Measurements from ENCODE around the gene PCDHGC3.

PCDHGC3 gene

DNA sequence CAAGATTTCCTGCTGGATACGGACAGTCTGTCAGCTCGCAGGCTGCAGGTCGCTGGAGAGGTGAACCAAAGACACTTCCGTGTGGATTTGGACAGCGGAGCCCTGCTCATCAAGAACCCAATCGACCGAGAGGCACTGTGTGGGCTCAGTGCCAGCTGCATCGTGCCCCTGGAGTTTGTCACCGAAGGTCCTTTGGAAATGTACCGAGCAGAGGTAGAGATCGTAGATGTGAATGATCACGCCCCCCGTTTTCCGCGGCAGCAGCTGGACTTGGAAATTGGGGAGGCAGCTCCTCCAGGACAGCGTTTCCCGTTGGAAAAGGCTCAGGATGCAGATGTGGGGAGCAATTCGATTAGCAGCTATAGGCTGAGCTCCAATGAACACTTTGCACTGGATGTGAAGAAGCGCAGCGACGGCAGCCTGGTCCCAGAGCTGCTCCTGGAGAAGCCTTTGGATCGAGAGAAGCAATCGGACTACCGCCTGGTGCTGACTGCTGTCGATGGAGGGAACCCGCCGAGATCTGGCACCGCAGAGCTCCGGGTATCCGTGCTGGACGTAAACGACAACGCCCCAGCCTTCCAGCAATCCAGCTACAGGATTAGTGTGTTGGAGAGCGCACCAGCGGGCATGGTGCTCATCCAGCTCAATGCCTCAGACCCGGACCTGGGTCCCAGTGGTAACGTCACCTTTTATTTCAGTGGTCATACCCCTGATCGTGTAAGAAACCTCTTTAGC, 9.7 kb downstream of the PCDHGC3 start:
- DNase-seq = no peak

GRCh38 chr5:141486091-141486490, 10.3 kb downstream of the PCDHGC3 start:
- DNase-seq = no peak

GRCh38 chr5:141487131-141487530, 11.4 kb downstream of the PCDHGC3 start:
- no peak for DNase-seq

DNA sequence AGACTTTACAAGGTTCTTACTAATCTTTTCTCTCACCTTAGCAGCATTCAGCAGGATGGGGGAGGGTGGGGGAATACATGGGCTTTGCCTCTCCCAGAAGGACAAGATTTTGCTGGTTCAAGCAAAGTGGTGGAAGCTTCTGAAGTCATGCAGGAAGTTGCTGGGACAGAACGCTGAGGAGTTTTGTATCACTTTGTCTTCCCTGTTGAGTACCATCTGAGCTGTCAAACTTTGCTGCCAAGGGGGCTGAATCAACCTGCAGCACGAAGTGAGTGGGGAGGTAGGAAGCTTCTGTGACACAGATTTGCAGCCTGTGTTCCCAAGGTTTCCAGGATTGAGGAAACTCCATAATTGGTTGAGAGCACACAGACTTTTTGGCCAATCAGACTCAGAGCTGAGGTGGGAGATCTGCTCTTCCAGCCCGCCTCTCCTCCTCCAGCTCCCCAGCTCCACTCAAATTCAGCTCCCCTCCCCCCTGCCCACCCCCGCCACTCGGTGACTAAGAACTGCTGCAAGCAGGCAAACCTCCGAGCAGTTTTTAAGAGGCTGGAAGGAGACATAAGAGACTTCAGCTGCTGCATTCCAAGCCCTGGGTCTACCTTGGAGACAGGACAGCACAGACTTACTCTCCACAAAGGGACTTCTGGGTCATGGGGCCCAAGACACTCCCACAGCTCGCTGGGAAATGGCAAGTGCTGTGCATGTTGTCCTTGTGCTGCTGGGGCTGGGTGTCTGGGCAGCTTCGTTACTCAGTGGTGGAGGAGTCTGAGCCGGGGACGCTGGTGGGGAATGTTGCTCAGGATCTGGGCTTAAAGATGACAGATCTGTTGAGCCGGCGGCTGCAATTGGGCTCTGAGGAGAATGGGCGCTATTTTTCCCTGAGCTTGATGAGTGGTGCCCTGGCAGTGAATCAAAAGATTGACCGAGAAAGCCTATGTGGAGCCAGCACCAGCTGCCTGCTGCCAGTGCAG, 13.1 kb downstream of the PCDHGC3 start, which contains the start of gene PCDHGC5:
PCDHGC5 (plus strand) TSS at position 491 of the 971 bp plus-strand sequence; CDS start at position 651, 160 bp downstream.
- peak; percentile 46 for DNase-seq

DNA sequence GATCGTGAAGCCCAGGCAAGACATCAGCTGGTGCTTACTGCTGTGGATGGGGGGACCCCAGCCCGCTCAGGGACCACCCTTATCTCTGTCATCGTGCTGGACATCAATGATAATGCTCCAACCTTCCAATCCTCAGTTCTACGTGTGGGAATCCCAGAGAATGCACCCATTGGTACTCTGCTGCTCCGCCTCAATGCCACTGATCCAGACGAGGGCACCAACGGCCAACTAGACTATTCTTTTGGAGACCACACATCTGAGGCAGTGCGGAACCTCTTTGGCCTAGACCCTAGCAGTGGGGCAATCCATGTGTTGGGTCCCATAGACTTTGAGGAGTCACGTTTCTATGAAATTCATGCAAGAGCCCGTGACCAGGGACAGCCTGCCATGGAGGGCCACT, 14.1 kb downstream of the PCDHGC3 start:
- no peak for DNase-seq

GRCh38 chr5:141490271-141490670, 14.5 kb downstream of the PCDHGC3 start:
- no peak for DNase-seq

DNA sequence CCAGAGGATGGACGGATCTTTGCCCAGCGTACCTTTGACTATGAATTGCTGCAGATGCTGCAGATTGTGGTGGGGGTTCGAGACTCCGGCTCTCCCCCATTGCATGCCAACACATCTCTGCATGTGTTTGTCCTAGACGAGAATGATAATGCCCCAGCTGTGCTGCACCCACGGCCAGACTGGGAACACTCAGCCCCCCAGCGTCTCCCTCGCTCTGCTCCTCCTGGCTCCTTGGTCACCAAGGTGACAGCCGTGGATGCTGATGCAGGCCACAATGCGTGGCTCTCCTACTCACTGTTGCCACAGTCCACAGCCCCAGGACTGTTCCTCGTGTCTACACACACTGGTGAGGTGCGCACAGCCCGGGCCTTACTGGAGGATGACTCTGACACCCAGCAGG, 15.0 kb downstream of the PCDHGC3 start:
- no peak for DNase-seq

- DNase-seq = no peak
Measured at GRCh38 chr5:141491323-141492167, 15.8 kb downstream of the PCDHGC3 start.

DNA sequence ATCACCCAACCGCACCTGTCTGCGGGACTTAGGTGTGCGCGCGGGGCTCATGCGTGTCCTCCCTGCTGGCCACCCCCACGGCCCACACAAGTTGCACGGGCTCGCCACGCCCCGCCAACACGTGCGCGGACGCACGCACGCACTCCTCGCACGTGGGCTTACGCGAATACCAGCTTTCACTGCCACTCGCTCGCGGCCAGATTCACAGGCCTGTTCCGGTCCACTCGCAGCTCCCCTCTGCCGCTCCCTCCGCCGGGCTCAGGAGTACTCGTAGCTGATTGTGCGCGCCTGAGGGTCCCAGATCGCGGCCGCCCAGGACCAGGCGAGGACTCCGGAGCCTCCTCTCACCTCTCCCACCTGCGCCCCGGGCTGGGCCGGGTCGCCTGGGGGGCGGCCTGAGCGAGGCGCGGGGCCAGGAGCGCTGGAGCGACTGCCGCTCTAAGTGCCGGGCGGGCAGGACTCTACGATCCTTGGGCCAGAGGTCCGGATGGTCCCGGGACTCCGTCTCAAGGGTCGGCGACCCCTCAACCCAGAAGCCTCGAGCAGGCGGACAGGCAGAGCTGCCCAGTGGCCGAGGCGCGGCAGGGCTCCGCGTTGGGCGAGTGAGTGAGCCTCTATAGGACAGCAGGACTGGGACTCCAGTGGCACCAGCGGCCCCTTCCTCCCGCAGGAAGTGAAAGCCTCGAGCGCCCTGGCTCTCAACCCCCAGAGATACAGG, 16.6 kb downstream of the PCDHGC3 start:
- DNase-seq = no peak

GRCh38 chr5:141493500-141494422, 18.0 kb downstream of the PCDHGC3 start:
- no peak for DNase-seq

DNA sequence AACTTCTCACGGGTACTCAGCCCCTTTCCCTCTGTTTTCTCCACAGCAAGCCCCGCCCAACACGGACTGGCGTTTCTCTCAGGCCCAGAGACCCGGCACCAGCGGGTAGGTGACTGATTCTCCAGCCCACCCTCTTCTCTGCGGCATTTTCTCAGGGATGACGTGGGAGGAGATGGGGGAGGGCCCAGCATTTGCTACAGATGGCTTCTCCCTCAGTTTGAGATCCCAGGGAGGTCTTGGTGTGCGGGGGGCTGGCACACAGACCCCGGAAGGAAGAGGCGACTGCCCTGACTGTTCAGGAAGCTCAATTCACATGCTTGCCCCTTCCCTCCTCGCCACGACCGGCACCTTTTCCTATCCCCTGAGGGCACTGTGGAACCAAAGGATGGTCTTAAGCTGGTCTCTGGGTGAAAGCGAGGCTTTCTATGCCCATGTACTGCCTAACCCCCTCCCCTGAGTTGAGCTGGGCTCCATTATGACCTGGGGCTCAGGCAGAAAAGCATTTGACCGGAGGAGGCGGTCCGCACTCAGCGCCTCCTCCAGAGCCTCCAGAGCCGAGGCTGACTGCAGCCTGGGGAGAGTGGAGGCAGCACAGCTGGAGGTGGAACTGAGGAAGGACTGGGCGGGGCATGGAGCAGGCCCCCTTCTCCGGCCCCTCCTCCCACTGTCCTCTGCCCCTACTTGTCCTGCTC, 19.1 kb downstream of the PCDHGC3 start:
- DNase-seq = no peak

DNA sequence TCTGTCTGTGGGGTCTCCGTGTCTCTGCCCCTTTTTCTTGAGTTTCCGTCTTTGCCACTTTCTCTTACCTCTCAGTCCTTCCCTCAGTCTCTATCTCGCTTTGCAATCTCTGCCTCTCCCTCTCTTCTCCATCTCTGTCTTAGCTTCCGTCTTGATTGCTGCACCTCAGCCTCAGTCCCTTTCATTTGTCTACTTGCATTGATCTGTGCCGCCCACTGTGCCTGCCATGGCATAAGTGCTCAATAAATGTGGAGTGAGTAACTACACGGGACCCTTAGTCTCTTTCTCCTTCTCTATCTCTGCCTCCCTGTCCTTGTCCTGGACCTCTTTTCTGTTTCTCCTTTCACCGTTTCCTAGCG, 19.7 kb downstream of the PCDHGC3 start:
- no peak for DNase-seq

GRCh38 chr5:141496038-141496437, 20.3 kb downstream of the PCDHGC3 start:
- DNase-seq = no peak

- DNase-seq = no peak
Measured at GRCh38 chr5:141501761-141502160, 26.0 kb downstream of the PCDHGC3 start.

- no peak for DNase-seq
Measured at GRCh38 chr5:141503681-141504080, 27.9 kb downstream of the PCDHGC3 start.

DNA sequence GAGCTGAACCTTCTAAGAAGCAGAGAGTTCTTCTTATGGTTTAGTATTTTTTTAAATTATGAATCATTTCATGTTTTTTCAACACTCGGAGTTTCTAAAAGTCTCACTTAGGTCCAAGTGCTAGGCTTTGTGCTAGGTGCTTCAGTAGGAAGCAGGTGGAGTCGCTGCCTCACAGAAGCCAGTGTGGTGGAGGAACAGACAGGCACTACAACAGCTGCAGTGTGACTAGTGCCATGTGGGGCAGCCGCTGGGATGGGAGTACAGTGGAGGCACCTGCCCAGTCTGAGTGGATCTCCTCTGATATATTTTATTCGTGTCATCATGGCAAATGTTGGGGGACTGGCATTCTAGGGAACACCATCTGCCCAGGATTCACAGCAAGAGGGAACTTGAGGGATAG, 28.4 kb downstream of the PCDHGC3 start:
- no peak for DNase-seq

GRCh38 chr5:141506381-141507155, 30.8 kb downstream of the PCDHGC3 start:
- DNase-seq = no peak

DNA sequence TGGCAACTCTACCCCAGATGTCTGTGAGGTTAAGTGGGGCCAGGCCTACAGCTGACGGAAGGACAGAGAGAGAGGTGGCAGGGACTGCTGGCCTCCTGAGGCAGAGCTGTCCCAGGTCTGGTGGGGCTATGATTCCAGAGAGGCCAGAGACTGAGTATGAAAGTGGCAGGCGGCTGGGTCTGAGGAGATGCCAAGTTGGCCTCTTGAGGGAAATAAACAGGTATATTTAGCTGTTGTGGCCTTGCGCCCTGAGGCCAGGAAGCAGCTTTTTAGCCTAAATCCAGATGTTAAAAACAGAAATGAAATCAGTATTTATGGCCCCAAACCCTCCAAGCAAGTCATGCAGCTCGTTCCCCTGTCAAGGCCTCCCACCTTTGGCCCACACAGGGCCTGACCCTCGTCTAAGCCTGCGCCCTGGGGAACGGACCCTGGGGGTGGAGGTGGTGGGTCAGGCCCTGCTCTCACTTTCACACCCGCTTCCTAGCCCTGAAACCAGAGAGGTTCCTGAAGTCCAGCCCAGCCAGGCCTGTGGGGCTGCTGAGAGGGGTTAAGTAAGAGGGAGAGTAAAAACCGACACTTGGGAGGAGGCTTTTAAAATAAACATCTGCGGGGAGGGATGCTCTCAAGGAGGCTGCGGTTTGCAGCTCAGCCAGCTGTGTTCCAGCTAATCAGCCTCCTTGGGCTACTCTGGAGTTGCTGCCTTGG, 31.8 kb downstream of the PCDHGC3 start:
- peak; percentile 25 for DNase-seq

- no peak for DNase-seq
Measured at GRCh38 chr5:141508440-141508797, 32.7 kb downstream of the PCDHGC3 start.

Measured in T1000 (cell line).